8988T (cell line): ENCODE data around the gene LRRC74A.
A peak's percentile ranks its signal among the peaks of the same experiment; 100 is the strongest.
"Not testable (repeated sequence)": the region's sequence is repeated elsewhere in the genome, so short reads cannot be mapped to it uniquely, and the experiment has no call there.

Source experiments
- DNase-seq: peaks from one replicate; pipeline ENCODE4 v3.0.0; 2011

The LRRC74A gene

GRCh38 chr14:76898006-76898405 lies 71.8 kb downstream of the LRRC74A start:
- not testable (repeated sequence) for DNase-seq

- DNase-seq: no peak
Observed at GRCh38 chr14:76900682-76901081, 74.5 kb downstream of the LRRC74A start.

DNA sequence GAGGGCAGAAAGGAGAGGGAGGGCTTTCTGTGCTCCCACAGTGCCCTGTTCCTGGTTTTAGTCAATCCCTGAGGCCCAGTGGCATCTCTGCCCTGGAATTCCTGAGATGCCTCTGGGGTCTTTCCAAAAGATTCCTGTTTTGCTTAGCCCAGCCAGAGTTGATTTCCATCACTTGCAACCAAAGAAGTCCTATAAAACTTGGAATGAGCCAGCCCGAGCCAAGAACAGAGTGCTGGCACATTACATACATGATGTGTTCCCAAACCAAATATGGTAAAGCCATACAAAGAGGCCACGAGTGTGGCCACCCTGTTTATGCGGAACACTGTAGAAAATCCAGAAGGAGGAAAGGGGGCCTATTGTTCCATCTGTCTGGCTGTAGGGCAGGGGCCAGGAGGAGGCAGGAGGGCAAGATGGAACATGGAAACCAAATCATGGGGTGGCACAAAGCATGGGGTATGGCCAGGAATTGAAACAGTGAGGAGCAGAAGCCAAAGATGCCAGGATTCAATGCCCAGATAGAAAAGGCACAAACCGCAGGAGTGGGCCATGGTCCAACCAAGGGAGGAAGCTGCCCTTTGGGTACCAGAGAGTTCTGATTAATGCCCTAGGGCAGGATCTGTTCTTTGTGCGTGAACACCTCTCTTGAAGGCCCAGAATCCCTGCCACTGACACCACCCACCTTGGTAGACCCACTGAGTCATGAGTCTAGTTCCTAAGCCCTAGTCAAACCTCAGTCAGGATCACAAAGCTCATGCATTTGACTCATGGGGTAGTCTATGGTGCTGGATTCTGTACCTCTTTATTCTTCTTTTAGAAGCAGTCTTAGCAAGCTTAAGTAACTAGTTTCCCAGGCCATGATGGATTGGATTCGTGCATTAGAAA lies 75.2 kb downstream of the LRRC74A start:
- DNase-seq: no peak

GRCh38 chr14:76902591-76902990 lies 76.4 kb downstream of the LRRC74A start:
- no peak for DNase-seq

DNA sequence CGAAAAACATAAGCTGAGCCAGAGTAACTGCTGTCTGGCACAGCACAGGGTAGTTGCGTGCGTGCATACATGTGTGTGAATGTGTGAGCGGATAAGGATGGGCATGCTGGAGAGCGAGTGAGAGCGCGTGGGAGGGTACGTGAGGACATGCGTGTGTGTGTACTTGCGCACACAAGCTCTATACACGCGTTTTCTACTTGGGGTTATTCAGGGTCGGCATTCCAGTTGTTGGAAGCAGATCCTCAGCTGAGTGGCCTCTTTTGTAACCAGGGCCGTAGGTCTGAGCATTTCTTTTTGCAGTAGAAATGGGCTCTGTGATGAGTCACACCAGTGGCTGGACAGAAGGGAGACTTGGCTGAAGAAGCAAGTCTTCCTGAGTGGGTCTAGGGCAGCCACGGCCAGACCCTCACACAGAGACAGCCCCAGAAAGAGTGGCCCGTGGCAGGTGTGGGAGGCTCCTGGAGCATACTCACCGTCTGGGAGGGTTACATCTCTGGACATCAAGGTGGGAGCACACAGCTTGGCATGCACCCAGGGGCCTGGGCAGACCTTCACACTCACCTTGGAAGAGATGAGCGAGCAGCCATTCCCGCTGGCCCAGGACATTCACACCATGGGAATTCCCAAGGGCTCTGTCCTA lies 78.0 kb downstream of the LRRC74A start:
- no peak for DNase-seq

DNA sequence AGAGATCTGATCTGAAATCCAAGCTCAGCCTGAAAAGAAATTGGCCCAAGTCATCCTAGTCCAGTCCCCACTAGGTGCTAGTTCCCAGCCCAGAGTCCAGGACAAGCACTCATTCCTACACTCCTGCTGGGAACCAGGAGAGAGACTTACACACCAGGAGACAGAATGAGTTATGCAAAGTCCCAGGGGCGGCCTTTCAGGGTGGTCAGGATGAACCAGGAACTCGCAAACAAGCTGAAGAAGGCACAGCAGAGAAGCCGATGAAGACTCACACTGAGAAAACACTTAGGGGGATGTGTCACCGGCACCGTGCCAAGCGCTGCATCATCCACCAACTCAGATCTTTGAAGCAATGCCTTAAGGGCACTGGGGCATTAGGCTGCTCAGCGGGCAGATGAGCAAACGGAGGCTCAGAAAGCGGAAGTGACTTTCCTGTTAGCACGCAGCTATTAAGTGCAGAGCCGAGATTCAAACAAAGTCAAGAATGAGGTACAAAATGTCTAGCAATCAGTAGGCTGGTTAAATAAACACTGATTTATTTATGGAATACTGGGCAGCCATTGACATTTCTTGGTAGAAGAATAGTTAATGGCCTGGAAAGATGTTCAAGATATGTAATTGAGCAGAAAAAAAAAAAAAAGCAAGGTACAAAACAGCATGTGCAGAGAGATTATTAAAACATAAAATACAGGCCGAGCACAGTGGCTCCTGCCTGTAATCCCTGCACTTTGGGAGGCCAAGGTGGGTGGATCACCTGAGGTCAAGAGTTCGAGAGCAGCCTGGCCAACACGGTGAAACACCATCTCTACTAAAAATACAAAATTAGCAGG lies 78.7 kb downstream of the LRRC74A start:
- peak; percentile 80 for DNase-seq

- no peak for DNase-seq
Observed at GRCh38 chr14:76908834-76909233, 82.6 kb downstream of the LRRC74A start.

DNA sequence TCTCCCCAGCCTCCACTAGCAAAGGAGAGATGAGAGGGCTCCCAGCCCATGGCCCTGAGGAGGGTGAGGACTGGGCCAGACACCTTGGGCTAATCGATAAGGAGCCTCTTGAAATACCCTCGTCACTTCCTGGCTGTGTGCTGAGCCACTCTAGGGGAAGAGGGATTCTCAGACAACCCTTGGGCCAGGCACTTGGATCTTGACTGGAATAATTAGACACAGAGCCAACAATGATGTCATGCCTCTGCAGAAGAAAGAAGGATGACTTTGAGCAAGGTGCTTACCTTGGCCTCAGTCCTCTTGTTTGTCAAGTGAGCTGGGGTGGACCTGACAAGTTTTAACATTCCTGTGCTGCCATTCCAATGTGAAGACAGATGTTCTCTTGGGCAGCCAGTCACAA lies 83.1 kb downstream of the LRRC74A start:
- no peak for DNase-seq

DNA sequence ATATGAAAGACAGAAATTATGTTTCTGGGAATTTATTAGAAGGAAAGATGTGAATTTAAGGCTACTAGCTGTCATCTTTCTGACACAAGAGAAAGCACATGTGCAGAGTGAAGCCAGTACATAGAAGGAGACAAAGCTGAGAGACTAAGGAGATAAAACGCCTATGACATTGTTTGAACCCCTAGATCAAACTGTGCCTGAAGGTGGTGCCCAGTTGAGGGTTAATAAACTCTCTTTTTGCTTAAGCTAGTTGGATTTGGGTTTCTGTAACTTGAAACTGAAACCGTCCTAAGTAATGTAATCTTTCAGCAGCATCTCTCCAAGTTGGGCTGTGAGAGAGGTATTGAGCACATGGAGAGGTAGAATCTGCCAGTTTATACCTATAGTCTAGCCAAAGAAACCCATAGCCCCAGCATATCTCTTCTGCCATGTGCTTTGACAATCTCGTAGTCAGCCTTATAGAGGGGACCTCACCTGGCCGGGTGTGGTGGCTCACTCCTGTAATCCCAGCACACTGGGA lies 84.2 kb downstream of the LRRC74A start:
- DNase-seq: no peak

DNA sequence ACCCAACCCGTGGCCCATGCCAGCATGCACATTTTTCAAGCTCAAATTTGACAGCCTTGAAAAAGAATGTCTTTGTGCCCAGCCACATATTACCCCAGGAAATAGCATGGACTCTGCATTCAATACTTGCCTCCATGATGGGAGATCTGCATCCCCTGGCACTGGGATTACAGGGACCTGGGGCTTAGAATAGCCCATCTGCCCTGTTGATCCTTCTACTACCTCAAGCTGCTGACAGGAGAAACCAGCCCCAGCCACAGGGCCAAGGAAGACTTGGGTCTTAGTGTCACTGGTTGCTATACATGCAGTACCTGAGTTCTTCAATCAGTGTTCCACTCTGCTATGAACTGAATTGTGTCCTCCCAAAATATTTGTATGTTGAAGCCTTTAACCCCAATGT lies 85.3 kb downstream of the LRRC74A start:
- no peak for DNase-seq

DNA sequence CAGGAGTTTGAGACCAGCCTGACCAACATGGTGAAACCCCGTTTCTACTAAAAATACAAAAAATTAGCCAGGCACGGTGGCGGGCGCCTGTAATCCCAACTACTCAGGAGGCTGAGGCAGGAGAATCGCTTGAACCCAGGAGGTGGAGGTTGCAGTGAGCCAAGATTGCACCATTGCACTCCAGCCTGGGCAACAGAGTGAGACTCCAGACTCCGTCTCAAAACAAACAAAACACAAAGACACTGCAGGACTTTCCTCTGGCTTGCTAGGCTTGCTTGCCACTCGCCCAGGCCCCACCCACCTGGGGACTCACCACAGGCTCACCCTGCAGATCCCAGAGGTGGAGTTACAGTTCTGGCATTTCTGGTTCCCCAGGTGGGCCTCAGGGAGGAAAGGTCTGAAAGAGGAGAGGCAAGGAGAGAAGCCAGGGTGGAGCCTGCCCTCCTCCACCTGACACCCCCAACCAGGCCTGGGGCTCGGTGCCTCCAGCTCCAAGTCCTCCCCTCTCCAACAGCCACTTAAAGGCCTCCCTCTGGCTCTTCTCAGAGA lies 88.4 kb downstream of the LRRC74A start:
- not testable (repeated sequence) for DNase-seq

- DNase-seq: no peak
Observed at GRCh38 chr14:76916040-76916715, 90.0 kb downstream of the LRRC74A start.

GRCh38 chr14:76917158-76917596 lies 91.0 kb downstream of the LRRC74A start:
- peak; percentile 74 for DNase-seq

DNA sequence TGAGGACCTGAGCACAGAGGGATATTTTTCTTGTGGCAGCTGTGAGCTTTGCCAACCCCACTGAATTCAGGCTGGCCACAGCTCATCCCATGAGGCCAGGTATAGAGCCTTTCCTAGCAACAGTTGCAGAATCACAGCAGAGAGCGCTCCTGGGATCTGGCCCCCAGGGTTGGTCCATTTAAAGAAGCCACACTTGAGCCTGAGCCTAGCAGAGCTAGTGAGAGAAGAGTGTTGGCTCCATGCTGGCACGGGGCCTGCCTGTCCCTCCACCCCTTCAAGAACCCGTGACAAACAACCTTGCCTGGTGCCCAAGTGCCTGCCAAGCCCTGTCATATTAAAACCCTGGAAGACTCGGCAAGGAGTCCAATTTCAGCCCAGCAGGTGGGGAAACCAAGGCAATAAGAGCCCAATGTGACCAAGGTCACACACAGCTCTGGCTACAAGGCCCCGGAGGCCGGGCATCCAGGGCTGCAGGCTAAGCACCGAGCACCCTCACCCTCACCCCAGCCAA lies 91.6 kb downstream of the LRRC74A start:
- DNase-seq: no peak

GRCh38 chr14:76918256-76918781 lies 92.1 kb downstream of the LRRC74A start:
- no peak for DNase-seq

DNA sequence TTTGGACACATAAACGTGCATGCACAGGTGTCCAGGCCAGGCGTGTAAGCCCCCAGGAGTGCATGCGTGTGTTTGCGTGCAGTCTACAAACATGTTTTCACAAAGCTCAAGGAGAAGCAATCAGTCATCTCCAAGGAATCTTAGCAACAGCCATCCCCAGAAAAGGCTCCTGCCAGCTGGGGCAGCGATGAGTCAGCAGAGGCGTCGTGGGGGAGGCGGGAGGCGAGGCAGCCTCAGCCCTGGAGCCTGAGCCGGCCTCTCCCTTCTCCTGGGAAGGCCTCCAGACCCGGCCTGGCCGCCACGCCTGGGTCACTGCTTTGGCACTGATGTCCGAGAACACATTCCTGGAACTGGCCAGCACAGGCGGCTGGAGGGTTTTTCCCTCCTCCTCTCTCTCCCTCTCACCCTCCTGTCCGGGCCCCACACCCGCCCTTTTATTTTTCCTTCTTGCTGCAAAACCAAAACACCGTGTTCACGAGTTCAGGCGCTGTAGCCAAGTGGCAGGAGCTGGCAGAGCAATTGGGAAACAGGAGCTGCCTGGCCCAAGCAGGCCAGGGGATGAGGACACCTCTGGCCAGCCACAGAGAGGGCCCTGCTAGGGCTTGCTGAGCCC lies 92.7 kb downstream of the LRRC74A start:
- DNase-seq: peak; percentile 87
